ENCODE data around the gene CIPC. TPM values are rescaled to one million over a fixed set of nuclear protein-coding genes. Genes with fewer than 3 reads are reported as not detected.

CIPC gene
- total and polyA plus RNA-seq, 2 of the 13 experiments (the other 11 are each of a cell fraction or from before 2014, with no cell fraction given): 7.6 to 13.9 TPM

DNA sequence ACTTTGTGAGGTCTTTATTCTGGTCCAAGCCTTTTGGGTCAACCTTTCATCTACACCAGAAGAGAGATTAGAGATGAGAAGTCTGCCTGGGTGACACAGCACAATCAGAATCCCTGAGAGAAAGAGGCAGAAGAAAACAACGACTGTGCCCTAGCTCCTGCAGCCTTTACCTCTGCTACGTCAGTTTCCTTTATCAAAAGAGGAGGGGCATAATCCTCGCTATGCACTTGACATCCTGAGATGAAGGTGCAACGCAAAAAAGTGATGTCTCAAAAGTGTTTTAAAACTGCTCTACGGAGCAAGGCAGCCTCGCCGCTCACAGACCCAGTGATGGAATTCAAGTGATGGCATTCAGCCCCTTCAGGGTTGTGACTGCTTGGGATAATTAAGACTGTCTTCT is 21.8 kb downstream of the CIPC start:
- no peak overlapping the region for H3K27ac ChIP-seq (ENCODE audit: extremely low read length, insufficient read depth, low read length)
- H3K9ac ChIP-seq (ENCODE audit: insufficient read depth, low read depth, low read length): no peak overlapping the region
- in situ Hi-C loops (cut with HindIII; ENCODE audit: extremely low pct_ligation_motif_present, low pct_unique_long_range_greater_than_20kb) (no loop called here), intact Hi-C loops (cut with micrococcal nuclease; ENCODE audit: unreplicated experiment) (no loop called here)
- CTCF ChIA-PET (ENCODE audit: low intra/inter-chr PET ratio, low total read pairs): no interaction called here
- H3K4me3 ChIP-seq (replicated peaks in 1 of 3; ENCODE audit: insufficient read depth in 1 of 3, low read depth in 2 of 3, low read length in 3 of 3): no peak overlapping the region
- no peak for FAIRE-seq
- BruUV-seq (replicated peaks): no TSS peak
- H4K20me1 ChIP-seq (ENCODE audit: insufficient read depth, low read length): no peaks in the 10 kb centered on the region
- H3K27me3 ChIP-seq (ENCODE audit: control insufficient read depth in 1 of 2, insufficient read depth in 2 of 2, low read length in 2 of 2): no peaks in the 10 kb centered on the region; a peak in 1 of 5 replicates
- H3K79me2 ChIP-seq (ENCODE audit: insufficient read depth, low read length): no peaks in the 10 kb centered on the region
- no peak for DNase-seq (ENCODE audit: low spot score)
- H3K4me2 ChIP-seq (ENCODE audit: low read depth, low read length): no peak overlapping the region
- H3K9me3 ChIP-seq (ENCODE audit: low read length): no peaks in the 10 kb centered on the region
- TF ChIP-seq ZNF329 (CRISPR knock-in tag; IDR thresholded peaks at IDR 0.05; ENCODE audit: low read depth) (no peak), NFYC (CRISPR knock-in tag; IDR thresholded peaks at IDR 0.05) (no peak), KLF13 (CRISPR knock-in tag; IDR thresholded peaks at IDR 0.05) (no peak), HCFC1 (IDR thresholded peaks at IDR 0.05; ENCODE audit: low read depth, low read length) (no peak)
- TF ChIP-seq, protein P1, sequence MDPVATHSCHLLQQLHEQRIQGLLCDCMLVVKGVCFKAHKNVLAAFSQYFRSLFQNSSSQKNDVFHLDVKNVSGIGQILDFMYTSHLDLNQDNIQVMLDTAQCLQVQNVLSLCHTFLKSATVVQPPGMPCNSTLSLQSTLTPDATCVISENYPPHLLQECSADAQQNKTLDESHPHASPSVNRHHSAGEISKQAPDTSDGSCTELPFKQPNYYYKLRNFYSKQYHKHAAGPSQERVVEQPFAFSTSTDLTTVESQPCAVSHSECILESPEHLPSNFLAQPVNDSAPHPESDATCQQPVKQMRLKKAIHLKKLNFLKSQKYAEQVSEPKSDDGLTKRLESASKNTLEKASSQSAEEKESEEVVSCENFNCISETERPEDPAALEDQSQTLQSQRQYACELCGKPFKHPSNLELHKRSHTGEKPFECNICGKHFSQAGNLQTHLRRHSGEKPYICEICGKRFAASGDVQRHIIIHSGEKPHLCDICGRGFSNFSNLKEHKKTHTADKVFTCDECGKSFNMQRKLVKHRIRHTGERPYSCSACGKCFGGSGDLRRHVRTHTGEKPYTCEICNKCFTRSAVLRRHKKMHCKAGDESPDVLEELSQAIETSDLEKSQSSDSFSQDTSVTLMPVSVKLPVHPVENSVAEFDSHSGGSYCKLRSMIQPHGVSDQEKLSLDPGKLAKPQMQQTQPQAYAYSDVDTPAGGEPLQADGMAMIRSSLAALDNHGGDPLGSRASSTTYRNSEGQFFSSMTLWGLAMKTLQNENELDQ (CRISPR knock-in tag; IDR thresholded peaks at IDR 0.05; ENCODE audit: borderline replicate concordance): no peak
- TF ChIP-seq, protein P2, sequence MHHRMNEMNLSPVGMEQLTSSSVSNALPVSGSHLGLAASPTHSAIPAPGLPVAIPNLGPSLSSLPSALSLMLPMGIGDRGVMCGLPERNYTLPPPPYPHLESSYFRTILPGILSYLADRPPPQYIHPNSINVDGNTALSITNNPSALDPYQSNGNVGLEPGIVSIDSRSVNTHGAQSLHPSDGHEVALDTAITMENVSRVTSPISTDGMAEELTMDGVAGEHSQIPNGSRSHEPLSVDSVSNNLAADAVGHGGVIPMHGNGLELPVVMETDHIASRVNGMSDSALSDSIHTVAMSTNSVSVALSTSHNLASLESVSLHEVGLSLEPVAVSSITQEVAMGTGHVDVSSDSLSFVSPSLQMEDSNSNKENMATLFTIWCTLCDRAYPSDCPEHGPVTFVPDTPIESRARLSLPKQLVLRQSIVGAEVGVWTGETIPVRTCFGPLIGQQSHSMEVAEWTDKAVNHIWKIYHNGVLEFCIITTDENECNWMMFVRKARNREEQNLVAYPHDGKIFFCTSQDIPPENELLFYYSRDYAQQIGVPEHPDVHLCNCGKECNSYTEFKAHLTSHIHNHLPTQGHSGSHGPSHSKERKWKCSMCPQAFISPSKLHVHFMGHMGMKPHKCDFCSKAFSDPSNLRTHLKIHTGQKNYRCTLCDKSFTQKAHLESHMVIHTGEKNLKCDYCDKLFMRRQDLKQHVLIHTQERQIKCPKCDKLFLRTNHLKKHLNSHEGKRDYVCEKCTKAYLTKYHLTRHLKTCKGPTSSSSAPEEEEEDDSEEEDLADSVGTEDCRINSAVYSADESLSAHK (CRISPR knock-in tag; IDR thresholded peaks at IDR 0.05; ENCODE audit: borderline replicate concordance): no peak
- H3K4me1 ChIP-seq (ENCODE audit: insufficient read depth, low read length): peaks cover 32% of the 10 kb centered on the region
- POLR2A ChIA-PET: no interaction called here
- no peak for ATAC-seq
- no peak overlapping the region for H2AFZ ChIP-seq (ENCODE audit: low read length)
- 0 out of 5 replicates have a peak, but pooled peaks cover 0 to 5% of the 10 kb centered on the region in 2 experiments for H3K36me3 ChIP-seq (replicated peaks in 1 of 2; ENCODE audit: control insufficient read depth in 1 of 2, insufficient read depth in 2 of 2, low read length in 2 of 2)
- WGBS (ENCODE audit: low lambda C conversion rate): 96% methylated on average over 7 of the region's 7 CpGs
